WTC11 (cell line): ENCODE data around the gene VIPR2. TPM values are rescaled to one million over a fixed set of nuclear protein-coding genes. Genes with fewer than 3 reads are reported as not detected.
"Not testable (repeated sequence)": the region's sequence is repeated elsewhere in the genome, so short reads cannot be mapped to it uniquely, and the experiment has no call there.

Experiments used
- ATAC-seq: fragments of 200-7000 bp; cut with Tn5 transposase; 2 replicates; pipeline ENCODE4 v1.10.0; 2021; ENCODE audit warnings: mild to moderate bottlenecking, moderate library complexity
- CTCF ChIA-PET: fragments of 300-600 bp; sonication (Branson Sonifier 250); formaldehyde crosslinking; loops from one replicate; lab custom pipeline; 2021; ENCODE audit warnings: antibody characterized with exemption; lab: Charles Lee
- POLR2A ChIA-PET: fragments of 350-600 bp; sonication (Branson Sonifier 250); formaldehyde crosslinking; loops from one replicate; lab custom pipeline; 2021; ENCODE audit warnings: antibody characterized with exemption; lab: Charles Lee
- DNase-seq: peaks from one replicate; pipeline ENCODE4 v3.0.0; 2021; ENCODE audit warnings: low spot score
- H3K27ac Mint-ChIP-seq: 2 replicates; pipeline ENCODE4 v1.8.0; 2021; ENCODE audit warnings: mixed read lengths
- H3K27me3 Mint-ChIP-seq: 2 replicates; pipeline ENCODE4 v1.8.0; 2021; ENCODE audit warnings: low read depth, mild to moderate bottlenecking, moderate library complexity, mixed read lengths
- H3K36me3 Mint-ChIP-seq: 2 replicates; pipeline ENCODE4 v1.8.0; 2021; ENCODE audit warnings: mixed read lengths
- H3K4me1 Mint-ChIP-seq: 2 replicates; pipeline ENCODE4 v1.8.0; 2022; ENCODE audit warnings: mixed read lengths
- H3K4me3 Mint-ChIP-seq: 2 replicates; pipeline ENCODE4 v1.8.0; 2021; ENCODE audit warnings: mild to moderate bottlenecking, moderate library complexity, mixed read lengths
- H3K9me3 Mint-ChIP-seq: 2 replicates; pipeline ENCODE4 v1.8.0; 2021; ENCODE audit warnings: mixed read lengths
- ATF1 ChIP-seq: sonication (generic); formaldehyde crosslinking; IDR thresholded peaks from 2 replicates; pipeline ENCODE4 v1.8.1; 2023; ENCODE audit warnings: mild to moderate bottlenecking, moderate library complexity, missing genetic modification reagents
- ATF3 ChIP-seq: sonication (generic); formaldehyde crosslinking; conservative IDR thresholded peaks from 2 replicates; pipeline ENCODE4 v1.8.1; 2022; ENCODE audit warnings: mild to moderate bottlenecking, missing genetic modification reagents
- CREB1 ChIP-seq: sonication (generic); formaldehyde crosslinking; IDR thresholded peaks from 2 replicates; pipeline ENCODE4 v1.8.0; 2023; ENCODE audit warnings: mild to moderate bottlenecking, missing genetic modification reagents
- ELF4 ChIP-seq: sonication (generic); formaldehyde crosslinking; IDR thresholded peaks from 2 replicates; pipeline ENCODE4 v1.8.1; 2022; ENCODE audit warnings: low read depth, mild to moderate bottlenecking, moderate library complexity, missing genetic modification reagents
- FOXJ3 ChIP-seq: sonication (generic); formaldehyde crosslinking; IDR thresholded peaks from 2 replicates; pipeline ENCODE4 v1.9.0; 2021; ENCODE audit warnings: missing genetic modification reagents, mild to moderate bottlenecking, borderline replicate concordance
- GTF2I ChIP-seq: fragments of 250-450 bp; sonication (Bioruptor Pico); conservative IDR thresholded peaks from 2 replicates; pipeline ENCODE4 v1.4.0; 2021; ENCODE audit warnings: mild to moderate bottlenecking
- IRF2 ChIP-seq: sonication (generic); formaldehyde crosslinking; IDR thresholded peaks from 2 replicates; pipeline ENCODE4 v1.8.0; 2022; ENCODE audit warnings: low read depth, missing genetic modification reagents, borderline replicate concordance
- JUN ChIP-seq: sonication (generic); formaldehyde crosslinking; IDR thresholded peaks from 2 replicates; pipeline ENCODE4 v1.8.0; 2023; ENCODE audit warnings: mild to moderate bottlenecking, missing genetic modification reagents
- KAT7 ChIP-seq: sonication (generic); formaldehyde crosslinking; IDR thresholded peaks from 2 replicates; pipeline ENCODE4 v1.8.1; 2023; ENCODE audit warnings: missing genetic modification reagents, mild to moderate bottlenecking, borderline replicate concordance
- TP53 ChIP-seq: sonication (generic); formaldehyde crosslinking; IDR thresholded peaks from 2 replicates; pipeline ENCODE4 v1.8.1; 2023; ENCODE audit warnings: mild to moderate bottlenecking, missing genetic modification reagents
- ZMAT4 ChIP-seq: fragments of 250-450 bp; sonication (Bioruptor Pico); IDR thresholded peaks from 2 replicates; pipeline ENCODE4 v1.9.0; 2021; ENCODE audit warnings: mild to moderate bottlenecking
- ZNF138 ChIP-seq: sonication (generic); formaldehyde crosslinking; conservative IDR thresholded peaks from 2 replicates; pipeline ENCODE4 v1.8.1; 2022; ENCODE audit warnings: mild to moderate bottlenecking, moderate library complexity, missing genetic modification reagents
- ZNF232 ChIP-seq: sonication (generic); formaldehyde crosslinking; IDR thresholded peaks from 2 replicates; pipeline ENCODE4 v1.8.0; 2022; ENCODE audit warnings: mild to moderate bottlenecking, missing genetic modification reagents
- ZNF263 ChIP-seq: sonication (generic); formaldehyde crosslinking; IDR thresholded peaks from 2 replicates; pipeline ENCODE4 v1.8.1; 2022; ENCODE audit warnings: low read depth, mild to moderate bottlenecking, moderate library complexity, missing genetic modification reagents
- ZNF317 ChIP-seq: sonication (generic); formaldehyde crosslinking; IDR thresholded peaks from 2 replicates; pipeline ENCODE4 v1.8.1; 2023; ENCODE audit warnings: low read depth, mild to moderate bottlenecking, moderate library complexity, missing genetic modification reagents, borderline replicate concordance
- total RNA-seq: library from RNA; stranded (reverse); gene quantifications from 3 replicates; pipeline ENCODE4 v1.2.3, GENCODE V29; 2021
- TF ChIP-seq, protein P1 (sequence below): sonication (generic); formaldehyde crosslinking; conservative IDR thresholded peaks from 2 replicates; pipeline ENCODE4 v1.8.1; 2023; ENCODE audit warnings: mild to moderate bottlenecking, low read depth, missing genetic modification reagents, moderate library complexity
- TF ChIP-seq, protein P2 (sequence below): sonication (generic); formaldehyde crosslinking; IDR thresholded peaks from 2 replicates; pipeline ENCODE4 v1.8.1; 2022; ENCODE audit warnings: mild to moderate bottlenecking, missing genetic modification reagents, moderate library complexity, borderline replicate concordance
- TF ChIP-seq, protein P3 (sequence below): sonication (generic); formaldehyde crosslinking; IDR thresholded peaks from 2 replicates; pipeline ENCODE4 v1.8.1; 2023; ENCODE audit warnings: mild to moderate bottlenecking, missing genetic modification reagents, moderate library complexity
- TF ChIP-seq, protein P4 (sequence below): sonication (generic); formaldehyde crosslinking; IDR thresholded peaks from 2 replicates; pipeline ENCODE4 v1.8.1; 2023; ENCODE audit warnings: mild to moderate bottlenecking, missing genetic modification reagents, moderate library complexity
- TF ChIP-seq, protein P5 (sequence below): sonication (generic); formaldehyde crosslinking; IDR thresholded peaks from 2 replicates; pipeline ENCODE4 v1.8.1; 2023; ENCODE audit warnings: mild to moderate bottlenecking, missing genetic modification reagents
- TF ChIP-seq, protein P6 (sequence below): sonication (generic); formaldehyde crosslinking; IDR thresholded peaks from 2 replicates; pipeline ENCODE4 v1.8.0; 2022; ENCODE audit warnings: mild to moderate bottlenecking, missing genetic modification reagents

VIPR2 gene
- total RNA-seq, 1 experiment from 2014 or later = 7.5 TPM

DNA sequence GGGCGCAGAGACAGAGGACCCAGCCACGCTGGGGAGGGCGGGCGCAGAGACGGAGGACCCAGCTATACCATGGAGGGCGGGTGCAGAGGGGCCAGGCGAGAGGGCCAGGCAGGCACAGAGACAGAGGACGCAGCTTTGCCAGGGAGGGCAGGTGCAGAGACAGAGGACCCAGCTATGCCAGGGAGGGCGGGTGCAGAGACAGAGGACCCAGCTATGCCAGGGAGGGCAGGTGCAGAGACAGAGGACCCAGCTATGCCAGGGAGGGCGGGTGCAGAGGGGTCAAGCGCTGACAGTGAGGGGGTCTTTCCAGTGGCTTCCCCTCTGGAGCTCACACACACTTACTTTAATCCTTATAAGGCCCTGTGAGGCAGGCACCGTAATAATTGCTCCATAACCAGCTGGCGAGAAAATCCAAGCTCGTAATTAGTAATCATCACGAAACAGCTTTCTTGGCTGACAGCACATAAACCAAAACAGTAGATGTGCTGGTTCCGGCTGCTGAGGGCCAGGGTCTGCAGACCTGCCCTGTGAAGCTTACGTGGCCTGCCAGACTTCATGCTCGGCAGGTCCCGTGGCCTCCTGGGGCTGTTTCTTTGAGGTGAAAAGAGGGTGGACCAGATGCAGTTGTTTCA is 137.2 kb downstream of the VIPR2 start (continued):
- TF ChIP-seq, protein P1, sequence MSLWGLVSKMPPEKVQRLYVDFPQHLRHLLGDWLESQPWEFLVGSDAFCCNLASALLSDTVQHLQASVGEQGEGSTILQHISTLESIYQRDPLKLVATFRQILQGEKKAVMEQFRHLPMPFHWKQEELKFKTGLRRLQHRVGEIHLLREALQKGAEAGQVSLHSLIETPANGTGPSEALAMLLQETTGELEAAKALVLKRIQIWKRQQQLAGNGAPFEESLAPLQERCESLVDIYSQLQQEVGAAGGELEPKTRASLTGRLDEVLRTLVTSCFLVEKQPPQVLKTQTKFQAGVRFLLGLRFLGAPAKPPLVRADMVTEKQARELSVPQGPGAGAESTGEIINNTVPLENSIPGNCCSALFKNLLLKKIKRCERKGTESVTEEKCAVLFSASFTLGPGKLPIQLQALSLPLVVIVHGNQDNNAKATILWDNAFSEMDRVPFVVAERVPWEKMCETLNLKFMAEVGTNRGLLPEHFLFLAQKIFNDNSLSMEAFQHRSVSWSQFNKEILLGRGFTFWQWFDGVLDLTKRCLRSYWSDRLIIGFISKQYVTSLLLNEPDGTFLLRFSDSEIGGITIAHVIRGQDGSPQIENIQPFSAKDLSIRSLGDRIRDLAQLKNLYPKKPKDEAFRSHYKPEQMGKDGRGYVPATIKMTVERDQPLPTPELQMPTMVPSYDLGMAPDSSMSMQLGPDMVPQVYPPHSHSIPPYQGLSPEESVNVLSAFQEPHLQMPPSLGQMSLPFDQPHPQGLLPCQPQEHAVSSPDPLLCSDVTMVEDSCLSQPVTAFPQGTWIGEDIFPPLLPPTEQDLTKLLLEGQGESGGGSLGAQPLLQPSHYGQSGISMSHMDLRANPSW = no peak
- TF ChIP-seq ATF1 (CRISPR knock-in tag) (no peak), ELF4 (CRISPR knock-in tag) (no peak)

DNA sequence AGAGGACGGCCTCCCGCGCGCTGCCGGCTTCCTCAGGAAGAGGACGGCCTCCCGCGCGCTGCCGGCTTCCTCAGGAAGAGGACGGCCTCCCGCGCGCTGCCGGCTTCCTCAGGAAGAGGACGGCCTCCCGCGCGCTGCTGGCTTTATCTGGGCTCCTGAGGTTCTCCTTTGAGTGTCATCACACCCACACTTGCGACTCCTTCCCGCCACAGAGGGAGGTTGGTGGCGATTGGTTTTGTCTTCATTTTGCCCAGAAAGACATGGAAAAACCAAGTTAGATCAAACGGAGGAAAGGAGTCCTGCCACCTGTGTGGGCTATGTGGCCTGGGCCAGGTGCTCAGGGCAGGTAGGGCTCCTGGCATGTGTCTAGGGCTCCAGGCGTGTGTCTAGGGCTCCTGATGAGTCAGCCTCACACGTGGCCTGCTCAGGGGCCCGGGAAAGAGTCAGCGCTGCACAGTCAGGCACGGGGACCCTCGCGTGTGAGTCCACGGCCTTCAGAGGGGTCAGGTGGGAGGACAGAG is 138.0 kb downstream of the VIPR2 start:
- ChIA-PET CTCF (no interaction called here), POLR2A (no interaction called here)
- DNase-seq (no peak), ATAC-seq (no peak)
- TF ChIP-seq CREB1 (no peak), ZNF138 (CRISPR knock-in tag) (no peak), KAT7 (CRISPR knock-in tag) (no peak), JUN (CRISPR knock-in tag) (no peak), ZNF263 (CRISPR knock-in tag) (no peak), ZMAT4 (CRISPR knock-in tag) (no peak), ZNF232 (CRISPR knock-in tag) (no peak), ATF3 (no peak), IRF2 (CRISPR knock-in tag) (no peak), GTF2I (CRISPR knock-in tag) (no peak), TP53 (CRISPR knock-in tag) (no peak), ZNF317 (no peak), FOXJ3 (CRISPR knock-in tag) (no peak)
- TF ChIP-seq, protein P1 = no peak
- TF ChIP-seq, protein P2, sequence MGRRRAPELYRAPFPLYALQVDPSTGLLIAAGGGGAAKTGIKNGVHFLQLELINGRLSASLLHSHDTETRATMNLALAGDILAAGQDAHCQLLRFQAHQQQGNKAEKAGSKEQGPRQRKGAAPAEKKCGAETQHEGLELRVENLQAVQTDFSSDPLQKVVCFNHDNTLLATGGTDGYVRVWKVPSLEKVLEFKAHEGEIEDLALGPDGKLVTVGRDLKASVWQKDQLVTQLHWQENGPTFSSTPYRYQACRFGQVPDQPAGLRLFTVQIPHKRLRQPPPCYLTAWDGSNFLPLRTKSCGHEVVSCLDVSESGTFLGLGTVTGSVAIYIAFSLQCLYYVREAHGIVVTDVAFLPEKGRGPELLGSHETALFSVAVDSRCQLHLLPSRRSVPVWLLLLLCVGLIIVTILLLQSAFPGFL (CRISPR knock-in tag) = no peak
- TF ChIP-seq, protein P3, sequence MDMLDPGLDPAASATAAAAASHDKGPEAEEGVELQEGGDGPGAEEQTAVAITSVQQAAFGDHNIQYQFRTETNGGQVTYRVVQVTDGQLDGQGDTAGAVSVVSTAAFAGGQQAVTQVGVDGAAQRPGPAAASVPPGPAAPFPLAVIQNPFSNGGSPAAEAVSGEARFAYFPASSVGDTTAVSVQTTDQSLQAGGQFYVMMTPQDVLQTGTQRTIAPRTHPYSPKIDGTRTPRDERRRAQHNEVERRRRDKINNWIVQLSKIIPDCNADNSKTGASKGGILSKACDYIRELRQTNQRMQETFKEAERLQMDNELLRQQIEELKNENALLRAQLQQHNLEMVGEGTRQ (CRISPR knock-in tag) = no peak
- TF ChIP-seq, protein P4, sequence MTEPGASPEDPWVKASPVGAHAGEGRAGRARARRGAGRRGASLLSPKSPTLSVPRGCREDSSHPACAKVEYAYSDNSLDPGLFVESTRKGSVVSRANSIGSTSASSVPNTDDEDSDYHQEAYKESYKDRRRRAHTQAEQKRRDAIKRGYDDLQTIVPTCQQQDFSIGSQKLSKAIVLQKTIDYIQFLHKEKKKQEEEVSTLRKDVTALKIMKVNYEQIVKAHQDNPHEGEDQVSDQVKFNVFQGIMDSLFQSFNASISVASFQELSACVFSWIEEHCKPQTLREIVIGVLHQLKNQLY (CRISPR knock-in tag) = no peak
- TF ChIP-seq, protein P5, sequence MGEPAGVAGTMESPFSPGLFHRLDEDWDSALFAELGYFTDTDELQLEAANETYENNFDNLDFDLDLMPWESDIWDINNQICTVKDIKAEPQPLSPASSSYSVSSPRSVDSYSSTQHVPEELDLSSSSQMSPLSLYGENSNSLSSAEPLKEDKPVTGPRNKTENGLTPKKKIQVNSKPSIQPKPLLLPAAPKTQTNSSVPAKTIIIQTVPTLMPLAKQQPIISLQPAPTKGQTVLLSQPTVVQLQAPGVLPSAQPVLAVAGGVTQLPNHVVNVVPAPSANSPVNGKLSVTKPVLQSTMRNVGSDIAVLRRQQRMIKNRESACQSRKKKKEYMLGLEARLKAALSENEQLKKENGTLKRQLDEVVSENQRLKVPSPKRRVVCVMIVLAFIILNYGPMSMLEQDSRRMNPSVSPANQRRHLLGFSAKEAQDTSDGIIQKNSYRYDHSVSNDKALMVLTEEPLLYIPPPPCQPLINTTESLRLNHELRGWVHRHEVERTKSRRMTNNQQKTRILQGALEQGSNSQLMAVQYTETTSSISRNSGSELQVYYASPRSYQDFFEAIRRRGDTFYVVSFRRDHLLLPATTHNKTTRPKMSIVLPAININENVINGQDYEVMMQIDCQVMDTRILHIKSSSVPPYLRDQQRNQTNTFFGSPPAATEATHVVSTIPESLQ (CRISPR knock-in tag) = no peak
- TF ChIP-seq, protein P6, sequence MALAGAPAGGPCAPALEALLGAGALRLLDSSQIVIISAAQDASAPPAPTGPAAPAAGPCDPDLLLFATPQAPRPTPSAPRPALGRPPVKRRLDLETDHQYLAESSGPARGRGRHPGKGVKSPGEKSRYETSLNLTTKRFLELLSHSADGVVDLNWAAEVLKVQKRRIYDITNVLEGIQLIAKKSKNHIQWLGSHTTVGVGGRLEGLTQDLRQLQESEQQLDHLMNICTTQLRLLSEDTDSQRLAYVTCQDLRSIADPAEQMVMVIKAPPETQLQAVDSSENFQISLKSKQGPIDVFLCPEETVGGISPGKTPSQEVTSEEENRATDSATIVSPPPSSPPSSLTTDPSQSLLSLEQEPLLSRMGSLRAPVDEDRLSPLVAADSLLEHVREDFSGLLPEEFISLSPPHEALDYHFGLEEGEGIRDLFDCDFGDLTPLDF (CRISPR knock-in tag) = no peak
- no peaks in the 10 kb centered on the region for H3K27me3 Mint-ChIP-seq
- H3K36me3 Mint-ChIP-seq = no peaks in the 10 kb centered on the region
- no peak overlapping the region for H3K4me3 Mint-ChIP-seq
- no peak overlapping the region for H3K27ac Mint-ChIP-seq
- H3K9me3 Mint-ChIP-seq = no peaks in the 10 kb centered on the region
- peaks cover 5% of the 10 kb centered on the region for H3K4me1 Mint-ChIP-seq

GRCh38 chr7:159006022-159006609 is 138.6 kb downstream of the VIPR2 start:
- H3K27ac Mint-ChIP-seq, H3K36me3 Mint-ChIP-seq, ATAC-seq, CTCF ChIA-PET, H3K4me1 Mint-ChIP-seq, H3K27me3 Mint-ChIP-seq, H3K4me3 Mint-ChIP-seq, DNase-seq, H3K9me3 Mint-ChIP-seq, POLR2A ChIA-PET: not testable (repeated sequence)
